Omental fat pad (tissue), 4 donors: ENCODE measurements around the gene LIPK. TPM values are rescaled to one million over a fixed set of nuclear protein-coding genes. Genes with fewer than 3 reads are reported as not detected.
"Not testable (repeated sequence)": the region's sequence is repeated elsewhere in the genome, so short reads cannot be mapped to it uniquely, and the experiment has no call there.

Source experiments
- ATAC-seq: fragments of 150-250 bp; one replicate; pipeline ENCODE4 v1.9.1; 2016; ENCODE audit warnings: mild to moderate bottlenecking, moderate library complexity; ENCODE audit not compliant: low FRiP score
- DNase-seq: peaks from one replicate; pipeline ENCODE4 v3.0.0-alpha.2; 2019; ENCODE audit warnings: low spot score
- CTCF ChIP-seq, 3 donors: fragments of 450-650 bp; IDR thresholded peaks; one replicate each; pipeline ENCODE4 v1.5.1; 2016 to 2017; ENCODE audit warnings: antibody characterized with exemption in 3 of 3, mild to moderate bottlenecking in 3 of 3, moderate library complexity in 2 of 3
- total RNA-seq, 4 donors: library from RNA; depleted of rRNA; stranded (reverse); fragments of >200 nt; gene quantifications; one replicate each; pipeline ENCODE4 v1.1.0, GENCODE V29; 2016

The LIPK gene, protein sequence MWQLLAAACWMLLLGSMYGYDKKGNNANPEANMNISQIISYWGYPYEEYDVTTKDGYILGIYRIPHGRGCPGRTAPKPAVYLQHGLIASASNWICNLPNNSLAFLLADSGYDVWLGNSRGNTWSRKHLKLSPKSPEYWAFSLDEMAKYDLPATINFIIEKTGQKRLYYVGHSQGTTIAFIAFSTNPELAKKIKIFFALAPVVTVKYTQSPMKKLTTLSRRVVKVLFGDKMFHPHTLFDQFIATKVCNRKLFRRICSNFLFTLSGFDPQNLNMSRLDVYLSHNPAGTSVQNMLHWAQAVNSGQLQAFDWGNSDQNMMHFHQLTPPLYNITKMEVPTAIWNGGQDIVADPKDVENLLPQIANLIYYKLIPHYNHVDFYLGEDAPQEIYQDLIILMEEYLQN
- not detected for total RNA-seq

DNA sequence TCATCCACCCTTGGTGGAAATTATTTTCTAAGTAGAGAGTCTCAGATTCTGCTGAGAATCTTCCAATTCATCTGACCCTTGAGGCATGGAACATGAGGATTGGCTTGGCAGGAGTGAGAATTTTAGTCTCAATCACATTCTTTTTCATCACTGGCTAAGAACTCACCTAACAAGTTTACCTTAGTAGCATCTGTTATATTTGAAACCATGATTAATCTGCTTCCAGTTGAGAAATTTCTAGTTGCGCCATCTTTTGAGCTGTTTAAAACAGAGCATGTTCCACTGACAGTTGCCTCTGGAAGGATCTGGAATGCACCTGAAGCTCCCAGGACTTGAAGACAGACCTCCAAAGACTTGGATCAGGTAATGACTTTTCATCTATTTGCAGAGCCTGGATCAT lies at the start of gene LIPK:
Gene LIPK (plus strand): TSS at position 292 of the 400 bp plus-strand sequence. CDS start 18,295 bp downstream, outside the sequence.
- no peak for DNase-seq
- TF ChIP-seq CTCF (IDR thresholded peaks at IDR 0.05) = no peak
- no peak for ATAC-seq

GRCh38 chr10:88657901-88658300 lies 48.1 kb upstream of the LIPK start:
- TF ChIP-seq CTCF (IDR thresholded peaks at IDR 0.05) = no peak
- ATAC-seq = no peak
- no peak for DNase-seq

- ATAC-seq (no peak), DNase-seq (no peak)
- TF ChIP-seq CTCF (IDR thresholded peaks at IDR 0.05) = no peak
These were observed 46.1 kb upstream of the LIPK start for GRCh38 chr10:88659725-88660597.

- no peak for TF ChIP-seq CTCF (IDR thresholded peaks at IDR 0.05)
- DNase-seq (no peak), ATAC-seq (no peak)
These were observed 45.5 kb upstream of the LIPK start for GRCh38 chr10:88660598-88660884.

- DNase-seq (no peak), ATAC-seq (no peak)
- no peak for TF ChIP-seq CTCF (IDR thresholded peaks at IDR 0.05)
These were observed 45.0 kb upstream of the LIPK start for GRCh38 chr10:88661018-88661417.

DNA sequence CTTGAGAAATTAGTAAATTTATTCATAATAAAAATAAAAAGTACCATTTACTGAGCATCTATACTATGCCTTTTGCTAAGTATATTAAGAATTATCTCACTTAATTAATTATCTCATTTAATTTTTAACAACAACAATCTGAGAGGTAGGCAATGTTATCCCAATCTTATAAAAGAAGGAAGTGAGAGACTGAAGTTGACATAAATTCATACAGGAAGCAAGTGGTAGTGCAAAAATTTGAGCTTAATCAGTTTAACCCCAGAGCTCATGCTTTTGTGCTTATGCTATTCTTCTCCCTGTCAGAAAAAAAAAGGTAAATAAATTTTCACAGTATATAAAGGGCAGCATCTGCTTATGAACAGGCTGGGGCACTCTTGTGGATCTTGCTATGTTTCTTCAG lies 44.5 kb upstream of the LIPK start:
- DNase-seq (no peak), ATAC-seq (no peak)
- no peak for TF ChIP-seq CTCF (IDR thresholded peaks at IDR 0.05)

DNA sequence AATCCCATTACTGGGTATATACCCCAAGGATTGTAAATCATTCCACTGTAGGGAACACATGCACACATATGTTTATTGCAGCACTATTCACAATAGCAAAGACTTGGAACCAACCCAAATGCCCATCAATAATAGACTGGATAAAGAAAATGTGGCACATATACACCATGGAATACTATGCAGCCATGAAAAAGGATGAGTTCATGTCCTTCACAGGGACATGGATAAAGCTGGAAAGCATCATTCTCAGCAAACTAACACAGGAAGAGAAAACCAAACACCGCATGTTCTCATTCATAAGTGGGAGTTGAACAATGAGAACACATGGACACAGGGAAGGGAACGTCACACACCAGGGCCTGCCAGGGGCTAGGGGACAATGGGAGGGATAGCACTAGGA lies 42.9 kb upstream of the LIPK start:
- not testable (repeated sequence) for DNase-seq, ATAC-seq
